GM21381 (cell line): Measurements from ENCODE around the gene CRADD.
"Not testable (repeated sequence)": the region's sequence is repeated elsewhere in the genome, so short reads cannot be mapped to it uniquely, and the experiment has no call there.

Source experiments
- ATAC-seq: cut with Tn5 transposase; IDR thresholded peaks from one replicate; pipeline ENCODE4 v1.9.1; 2021; ENCODE audit warnings: mild to moderate bottlenecking, moderate library complexity; ENCODE audit not compliant: unreplicated experiment

The CRADD gene

GRCh38 chr12:93918900-93919299 lies 241.7 kb downstream of the CRADD start:
- no peak for ATAC-seq

- ATAC-seq: no peak
These were observed 244.3 kb downstream of the CRADD start for GRCh38 chr12:93921521-93921920.

DNA sequence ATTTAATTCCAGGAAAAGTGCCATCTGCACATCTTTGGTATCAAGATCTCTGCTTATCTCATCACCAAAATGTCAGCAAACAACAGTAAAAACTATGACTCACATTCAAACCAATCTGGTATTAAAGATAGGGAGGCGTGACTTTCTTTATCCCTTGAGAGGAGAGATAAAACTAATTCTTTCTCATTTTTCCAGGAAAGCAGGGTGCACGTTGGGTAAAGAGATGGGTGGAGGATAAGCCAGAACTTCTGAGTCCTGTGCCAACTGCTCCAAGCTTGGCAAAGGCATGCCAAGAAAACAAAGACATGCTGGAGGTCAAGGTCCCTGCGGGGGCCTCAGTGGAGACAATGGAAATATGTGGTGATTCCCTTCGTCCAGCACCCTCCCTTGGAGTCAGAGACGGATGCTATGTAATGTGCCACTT lies 245.4 kb downstream of the CRADD start:
- no peak for ATAC-seq

DNA sequence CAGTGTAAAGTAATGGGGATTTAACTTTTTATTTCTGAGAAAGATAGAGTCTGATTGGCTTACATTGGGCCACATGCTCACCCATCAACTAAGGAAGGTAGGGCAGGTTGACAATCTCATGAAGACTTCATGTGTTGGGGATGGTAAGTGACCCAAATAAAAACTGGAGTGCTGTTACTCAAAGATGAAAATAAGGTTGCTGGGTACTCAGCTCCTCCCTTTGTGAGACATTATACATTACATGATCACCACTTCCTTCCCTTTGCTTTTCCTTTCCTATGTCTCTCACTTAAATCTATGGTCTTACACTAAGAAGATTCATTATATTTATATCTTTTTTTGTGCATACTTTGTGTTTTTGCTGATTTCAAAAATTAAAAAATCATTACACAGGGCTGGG lies 247.2 kb downstream of the CRADD start:
- ATAC-seq: no peak

DNA sequence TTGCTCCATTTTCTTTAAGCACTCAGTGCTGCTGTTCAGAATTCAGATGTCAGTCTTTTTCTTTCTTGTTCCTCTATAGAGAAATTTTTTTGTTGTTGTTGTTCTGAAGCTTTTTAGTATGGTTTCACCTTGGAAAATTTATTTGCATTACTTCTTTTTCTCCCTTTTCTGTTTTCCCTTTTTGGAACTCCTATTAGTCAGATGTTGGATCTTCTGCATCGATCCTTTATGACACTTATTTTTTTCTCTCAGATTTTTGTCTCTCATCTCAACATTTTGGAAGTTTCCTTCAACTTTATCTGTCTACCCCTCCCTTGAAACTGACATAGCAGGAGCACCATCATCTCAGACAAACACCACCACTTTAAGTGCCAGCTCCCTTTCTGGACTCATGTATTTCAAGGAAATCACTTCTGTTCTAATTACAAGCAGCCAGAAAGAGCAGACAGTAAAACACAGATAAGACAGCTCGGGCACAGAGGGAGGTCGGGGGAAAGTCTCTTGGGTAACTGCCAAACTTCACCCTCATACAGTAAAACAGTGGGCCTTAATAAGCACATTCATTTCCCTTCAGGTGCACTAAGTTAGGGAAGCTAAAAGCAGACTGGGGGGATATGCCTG lies 248.5 kb downstream of the CRADD start:
- ATAC-seq: no peak

DNA sequence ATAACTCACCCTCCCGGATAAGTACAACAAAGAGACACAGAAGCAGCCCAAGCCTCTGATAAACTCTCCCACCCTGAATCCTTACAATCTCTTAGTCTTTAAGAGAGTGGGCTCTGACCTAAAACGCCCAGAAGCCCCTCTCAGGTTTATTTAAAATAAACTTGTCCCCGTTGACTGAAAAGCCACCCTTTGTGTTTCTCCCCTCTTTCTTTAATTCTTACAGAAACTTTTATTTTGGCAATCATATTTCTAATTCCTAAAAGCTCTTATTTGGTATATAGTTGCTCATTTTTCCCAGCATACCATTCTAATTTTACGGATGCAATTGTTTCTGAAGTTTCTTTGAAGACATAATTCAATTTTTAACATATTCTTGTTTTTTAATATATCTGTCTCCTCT lies 249.1 kb downstream of the CRADD start:
- ATAC-seq: no peak

GRCh38 chr12:93929081-93929480 lies 251.9 kb downstream of the CRADD start:
- ATAC-seq: not testable (repeated sequence)

DNA sequence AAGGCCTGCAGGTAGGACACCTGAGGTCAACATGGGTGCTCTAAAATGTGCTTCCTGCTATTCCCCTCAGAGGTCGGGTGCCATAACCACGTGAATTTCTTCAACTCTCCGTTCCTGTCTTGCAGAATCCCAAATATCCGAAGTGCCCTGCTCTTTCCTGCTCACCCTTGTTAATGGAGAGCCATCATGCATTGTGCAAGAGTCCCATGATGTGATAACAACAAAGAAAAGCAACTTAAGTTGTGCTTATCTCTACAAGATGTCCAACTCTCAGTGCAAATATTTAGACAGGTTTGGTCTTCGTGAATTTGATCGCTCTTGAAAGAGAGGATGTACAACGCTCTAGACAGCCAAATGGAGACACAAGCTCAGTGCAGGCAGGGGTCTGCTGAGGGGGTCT lies 260.6 kb downstream of the CRADD start:
- ATAC-seq: no peak

DNA sequence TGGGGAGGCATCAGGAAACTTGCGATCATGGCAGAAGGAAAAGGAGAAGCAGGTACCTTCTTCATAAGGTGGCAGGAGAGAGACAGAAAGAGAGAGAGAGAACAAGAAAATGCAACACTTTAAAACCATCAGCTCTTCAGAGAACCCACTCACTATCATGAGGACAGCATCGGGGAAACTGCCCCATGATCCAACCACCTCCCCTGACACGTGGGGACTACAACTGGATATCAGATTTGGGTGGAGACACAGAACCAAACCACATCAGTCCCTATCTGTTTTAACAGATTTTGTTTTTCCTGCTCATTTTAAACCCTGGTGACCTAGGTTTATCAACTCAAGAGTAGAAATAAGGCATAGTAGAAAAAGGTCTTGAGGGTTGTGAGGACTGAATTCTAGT lies 261.1 kb downstream of the CRADD start:
- ATAC-seq: no peak

- ATAC-seq: no peak
These were observed 261.8 kb downstream of the CRADD start for GRCh38 chr12:93938931-93939330.

GRCh38 chr12:93939641-93940325 lies 262.6 kb downstream of the CRADD start:
- ATAC-seq: no peak

DNA sequence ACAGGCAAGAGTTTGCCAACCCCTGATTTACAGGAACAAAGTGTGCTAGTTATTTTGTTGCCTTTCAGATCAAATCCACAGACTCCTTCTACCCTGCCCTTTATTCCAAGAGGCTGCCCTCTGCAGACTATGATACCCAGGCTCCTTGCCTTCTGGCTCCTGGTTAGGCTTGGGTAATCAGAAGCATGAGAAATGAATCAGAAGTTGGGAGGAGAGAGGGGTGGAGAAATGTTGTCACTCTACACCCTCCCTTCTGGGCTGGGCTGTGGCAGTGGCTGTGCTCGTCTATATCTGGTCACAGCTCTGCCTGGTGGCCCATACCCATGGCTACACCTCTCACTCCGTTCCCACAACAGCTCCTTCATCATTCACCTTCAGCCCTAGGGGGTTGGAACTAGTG lies 266.6 kb downstream of the CRADD start:
- no peak for ATAC-seq

DNA sequence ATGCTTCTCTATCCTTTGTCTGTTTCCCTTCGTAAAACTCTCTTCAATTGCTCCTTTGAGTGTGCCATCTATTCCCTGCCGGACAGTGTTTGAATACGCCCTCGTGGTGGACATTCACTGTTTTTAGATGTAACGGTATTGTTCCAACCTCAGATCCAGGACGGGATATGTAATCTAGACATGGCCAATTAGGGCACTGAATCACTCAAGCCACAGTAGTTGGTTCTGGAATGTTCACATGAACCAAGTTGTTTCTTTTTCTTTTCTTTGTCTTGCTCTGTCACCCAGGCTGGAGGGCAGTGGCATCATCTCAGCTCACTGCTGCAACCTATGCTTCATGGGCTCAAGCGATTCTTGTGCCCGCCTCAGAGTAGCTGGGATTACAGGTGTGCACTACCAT lies 267.0 kb downstream of the CRADD start:
- no peak for ATAC-seq
